ENCODE data around the gene ATP2C2. TPM values are rescaled to one million over a fixed set of nuclear protein-coding genes. Genes with fewer than 3 reads are reported as not detected.

The ATP2C2 gene
- polyA plus RNA-seq, 1 donor (not counting 4 experiments of a cell fraction or from before 2014, with no cell fraction given) = 0.96 TPM

GRCh38 chr16:84464116-84464515 lies 95.8 kb downstream of the ATP2C2 start:
- Histone ChIP-seq H3K9me1 (ENCODE audit: control insufficient read depth, extremely low read depth, insufficient read depth, low read length) (no peaks in the 10 kb centered on the region), H3K36me3 (ENCODE audit: control insufficient read depth in 2 of 2, extremely low read depth in 1 of 2, insufficient read depth in 2 of 2, low read length in 2 of 2) (peaks cover 29 to 57% of the 10 kb centered on the region in 2 experiments), H3K79me2 (ENCODE audit: control insufficient read depth, insufficient read depth, low read length) (peaks cover 14% of the 10 kb centered on the region), H3K4me1 (ENCODE audit: control insufficient read depth, extremely low read depth, insufficient read depth, low read length) (no peaks in the 10 kb centered on the region), H3K9me3 (ENCODE audit: control insufficient read depth, low read depth, low read length) (no peaks in the 10 kb centered on the region), H3K9ac (ENCODE audit: control insufficient read depth, extremely low read depth, insufficient read depth, low read length) (no peak overlapping the region), H3K27me3 (ENCODE audit: control insufficient read depth, extremely low read depth, insufficient read depth, low read length) (no peaks in the 10 kb centered on the region), H3K4me3 (ENCODE audit: control insufficient read depth in 2 of 3, extremely low read depth in 1 of 3, insufficient read depth in 2 of 3, low read depth in 1 of 3, low read length in 3 of 3) (no peak overlapping the region), H3K4me2 (ENCODE audit: control insufficient read depth, extremely low read depth, insufficient read depth, low read depth, low read length) (no peak overlapping the region), H2AFZ (ENCODE audit: control insufficient read depth, low read length) (no peak overlapping the region), H3K27ac (ENCODE audit: control insufficient read depth, insufficient read depth, low read length) (no peak overlapping the region), H4K20me1 (ENCODE audit: control insufficient read depth, extremely low read depth, insufficient read depth, low read length) (no peaks in the 10 kb centered on the region)
- dilution Hi-C loops (cut with MboI; ENCODE audit: extremely low pct_ligation_motif_present, low sequenced_read_pairs) = no loop called here
- no peak for DNase-seq (ENCODE audit: low read depth, low spot score)
- FAIRE-seq = no peak
- TF ChIP-seq CTCF (optimal IDR thresholded peaks at IDR 0.05 in 1 of 3, IDR thresholded peaks at IDR 0.05 in 1 of 3, conservative IDR thresholded peaks at IDR 0.05 in 1 of 3; ENCODE audit: extremely low read depth in 1 of 3, insufficient read depth in 2 of 3, low read length in 3 of 3) (no peak), EZH2 (IDR thresholded peaks at IDR 0.05; ENCODE audit: low read length) (no peak)

DNA sequence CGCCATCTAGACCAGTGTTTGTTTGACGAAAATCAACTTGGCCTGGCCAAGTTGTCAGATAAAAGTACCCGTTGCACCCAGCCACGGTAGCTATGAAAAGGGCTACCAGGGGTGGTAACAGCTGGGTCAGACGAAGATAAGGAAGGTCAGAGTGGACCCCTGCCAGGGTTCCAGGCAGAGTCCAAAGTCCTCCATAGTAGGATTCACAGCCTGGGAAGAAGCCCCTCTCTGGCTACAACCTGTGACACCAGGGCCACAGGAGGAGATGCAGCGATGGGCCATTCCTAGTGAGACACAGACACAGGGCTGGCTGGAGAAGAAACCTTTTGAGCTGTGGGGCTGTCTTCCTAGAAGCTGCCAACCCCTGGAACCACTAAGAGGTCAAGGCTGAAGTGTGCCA lies 96.8 kb downstream of the ATP2C2 start:
- DNase-seq (ENCODE audit: low read depth, low spot score) (no peak), FAIRE-seq (no peak)
- Histone ChIP-seq H3K79me2 (ENCODE audit: control insufficient read depth, insufficient read depth, low read length) (peaks cover 13% of the 10 kb centered on the region), H3K4me3 (ENCODE audit: control insufficient read depth in 2 of 3, extremely low read depth in 1 of 3, insufficient read depth in 2 of 3, low read depth in 1 of 3, low read length in 3 of 3) (no peak overlapping the region), H4K20me1 (ENCODE audit: control insufficient read depth, extremely low read depth, insufficient read depth, low read length) (no peaks in the 10 kb centered on the region), H3K27me3 (ENCODE audit: control insufficient read depth, extremely low read depth, insufficient read depth, low read length) (no peaks in the 10 kb centered on the region), H3K4me2 (ENCODE audit: control insufficient read depth, extremely low read depth, insufficient read depth, low read depth, low read length) (no peak overlapping the region), H2AFZ (ENCODE audit: control insufficient read depth, low read length) (no peak overlapping the region), H3K9me1 (ENCODE audit: control insufficient read depth, extremely low read depth, insufficient read depth, low read length) (no peaks in the 10 kb centered on the region), H3K36me3 (ENCODE audit: control insufficient read depth in 2 of 2, extremely low read depth in 1 of 2, insufficient read depth in 2 of 2, low read length in 2 of 2) (peaks cover 24 to 50% of the 10 kb centered on the region in 2 experiments), H3K27ac (ENCODE audit: control insufficient read depth, insufficient read depth, low read length) (no peak overlapping the region), H3K9ac (ENCODE audit: control insufficient read depth, extremely low read depth, insufficient read depth, low read length) (no peak overlapping the region), H3K4me1 (ENCODE audit: control insufficient read depth, extremely low read depth, insufficient read depth, low read length) (no peaks in the 10 kb centered on the region), H3K9me3 (ENCODE audit: control insufficient read depth, low read depth, low read length) (no peaks in the 10 kb centered on the region)
- TF ChIP-seq CTCF (optimal IDR thresholded peaks at IDR 0.05 in 1 of 3, IDR thresholded peaks at IDR 0.05 in 1 of 3, conservative IDR thresholded peaks at IDR 0.05 in 1 of 3; ENCODE audit: extremely low read depth in 1 of 3, insufficient read depth in 2 of 3, low read length in 3 of 3) = no peak
- TF ChIP-seq EZH2 (IDR thresholded peaks at IDR 0.05; ENCODE audit: low read length) = no peak
- dilution Hi-C loops (cut with MboI; ENCODE audit: extremely low pct_ligation_motif_present, low sequenced_read_pairs) = no loop called here
